HG02885 (cell line): Measurements from ENCODE around the gene TEX47.

Experiments
- ATAC-seq: cut with Tn5 transposase; IDR thresholded peaks from one replicate; pipeline ENCODE4 v1.9.1; 2021; ENCODE audit warnings: mild to moderate bottlenecking; ENCODE audit not compliant: unreplicated experiment, poor library complexity

The TEX47 gene

GRCh38 chr7:88756802-88757201 is 38.7 kb downstream of the TEX47 start:
- no peak for ATAC-seq

- ATAC-seq = no peak
Observed at GRCh38 chr7:88746126-88746525, 49.4 kb downstream of the TEX47 start.
